GM19193 (cell line): ENCODE results near the gene SOWAHA.

ENCODE experiments used
- POLR2A ChIP-seq: IDR thresholded peaks from 4 replicates; pipeline ENCODE4 v1.6.1; 2011; ENCODE audit not compliant: insufficient read depth, insufficient read length; ENCODE audit errors: extremely low read depth

SOWAHA gene

GRCh38 chr5:132812781-132813598, at the start of gene SOWAHA:
SOWAHA (plus strand) TSS chr5:132813302; CDS start chr5:132813622, 320 bp downstream.
- no peak for TF ChIP-seq POLR2A

DNA sequence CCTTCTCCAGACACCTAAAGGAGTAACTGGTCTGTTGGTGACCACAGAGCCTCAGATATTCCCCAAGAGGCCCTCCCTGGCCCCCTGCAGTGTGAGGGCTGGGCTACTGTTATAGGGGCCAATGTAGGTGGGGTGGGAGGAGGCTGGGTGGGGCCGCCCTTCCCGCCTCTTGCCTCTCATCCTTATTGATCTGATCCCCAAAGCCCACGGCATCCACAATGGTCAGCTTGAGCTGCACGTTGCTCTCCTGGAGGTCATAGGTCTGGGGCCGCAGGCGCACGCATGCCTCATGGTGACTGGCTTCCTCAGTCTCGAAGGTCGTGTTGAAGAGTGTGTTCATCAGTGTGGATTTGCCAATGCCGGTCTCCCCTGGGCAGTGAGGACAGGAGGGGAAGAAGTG, 49.1 kb upstream of the SOWAHA start:
- no peak for TF ChIP-seq POLR2A

DNA sequence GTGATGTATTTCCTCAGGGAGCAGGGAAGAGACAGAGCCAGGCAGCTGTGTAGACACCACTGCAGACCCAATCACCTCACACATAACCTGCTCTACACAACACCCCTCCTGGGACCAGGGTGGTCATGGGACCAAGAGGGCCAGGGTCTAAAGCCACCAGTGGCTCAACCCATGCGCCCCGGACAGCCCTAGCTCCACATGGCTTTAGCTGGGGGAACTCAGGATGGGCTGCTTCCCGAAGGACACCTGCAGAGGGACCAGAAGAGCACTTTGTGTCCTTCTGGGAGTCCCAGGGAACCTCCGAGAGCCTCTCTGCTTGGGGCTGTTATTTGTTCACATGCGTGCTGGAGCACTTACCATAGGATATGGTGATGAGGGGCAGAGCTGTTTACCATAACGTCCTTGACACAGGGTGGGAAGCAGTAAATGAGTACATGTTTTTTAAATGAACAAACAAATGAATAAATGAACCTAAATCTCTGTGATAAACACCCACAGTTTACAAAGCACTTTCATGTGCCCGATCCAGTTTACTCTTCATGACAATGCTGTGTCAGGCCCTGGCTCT, 48.3 kb upstream of the SOWAHA start:
- no peak for TF ChIP-seq POLR2A

DNA sequence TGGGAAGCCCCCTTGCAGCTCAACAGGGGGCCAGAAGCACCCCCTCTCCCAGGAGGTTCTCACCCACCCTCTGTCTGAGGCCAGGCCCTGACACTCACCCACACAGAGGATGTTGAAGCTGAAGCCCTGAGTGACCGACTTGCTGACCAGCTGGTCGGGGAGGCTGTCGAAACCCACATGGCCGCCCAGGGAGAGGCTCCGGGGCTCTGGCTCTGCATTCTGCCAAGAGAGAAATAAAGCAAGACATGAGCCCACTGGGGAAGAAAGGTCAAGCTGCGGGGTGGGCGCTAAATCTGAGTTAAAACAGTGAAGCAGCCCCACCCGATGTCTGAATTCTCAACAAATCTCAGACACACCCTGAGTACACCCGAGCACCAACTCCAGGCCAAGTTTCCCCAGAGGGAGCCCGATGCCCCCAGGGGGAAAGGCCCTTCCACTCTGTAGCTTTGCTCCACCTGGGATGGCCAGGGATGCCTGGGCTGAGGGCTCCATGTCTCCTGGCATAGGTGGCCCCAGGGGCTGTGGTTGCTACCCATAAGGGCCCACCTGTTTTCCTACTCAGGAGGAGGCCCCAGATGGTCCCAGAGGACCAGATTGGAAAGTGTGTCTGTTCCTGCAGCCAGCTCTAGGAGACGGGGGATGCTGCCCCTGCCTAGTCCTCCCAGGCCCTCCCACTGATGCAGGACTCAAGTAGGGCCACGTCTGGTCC, 47.6 kb upstream of the SOWAHA start:
- no peak for TF ChIP-seq POLR2A

- TF ChIP-seq POLR2A: no peak
Measured at GRCh38 chr5:132766020-132766805, 46.9 kb upstream of the SOWAHA start.

DNA sequence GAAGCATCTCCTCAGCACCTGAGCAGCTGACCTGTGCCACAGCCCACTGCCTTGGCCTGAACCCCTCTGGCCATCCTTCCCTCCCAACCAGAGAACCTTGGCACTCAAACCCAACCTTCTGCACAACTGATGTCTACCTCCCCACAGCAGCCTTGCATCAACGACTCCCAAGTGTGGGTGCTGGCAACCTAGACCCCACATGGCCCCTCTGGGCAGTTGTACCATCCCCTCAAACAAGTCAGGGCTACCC, 46.4 kb upstream of the SOWAHA start:
- TF ChIP-seq POLR2A: no peak

GRCh38 chr5:132767150-132767549, 46.0 kb upstream of the SOWAHA start:
- TF ChIP-seq POLR2A: no peak

GRCh38 chr5:132768485-132768868, 44.6 kb upstream of the SOWAHA start:
- TF ChIP-seq POLR2A: no peak

DNA sequence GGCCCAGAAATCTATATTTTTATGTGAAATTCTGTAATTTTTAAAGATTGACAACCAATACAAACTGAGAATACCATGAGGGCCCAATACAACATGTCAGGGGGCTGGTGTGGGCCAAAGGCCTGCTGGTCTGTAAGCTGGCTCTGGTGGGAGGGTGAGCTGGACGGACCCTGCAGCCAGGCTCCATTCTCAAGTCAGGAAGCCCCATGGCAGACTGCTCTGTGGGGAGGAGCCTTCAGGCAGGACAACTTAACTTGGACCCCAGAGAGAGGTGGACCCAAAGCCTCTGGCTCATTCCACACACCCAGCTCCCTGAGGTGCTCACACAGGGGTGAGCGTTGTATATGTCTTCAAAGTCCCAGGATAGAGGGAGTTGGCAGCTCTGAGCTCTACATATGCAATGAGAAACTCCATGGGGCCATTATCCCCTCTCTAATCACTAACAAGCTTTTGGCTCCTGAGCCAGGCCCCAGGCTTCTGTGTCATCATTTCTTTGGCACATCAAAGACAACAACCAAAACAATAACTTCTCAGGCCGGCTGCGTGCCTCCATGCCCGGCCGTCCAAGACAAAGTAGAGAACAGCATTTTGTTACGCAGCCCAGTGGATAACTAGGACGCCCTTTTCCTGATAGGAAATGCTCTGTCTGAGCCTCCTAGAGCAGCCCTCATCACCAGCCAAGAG, 42.5 kb upstream of the SOWAHA start:
- TF ChIP-seq POLR2A: no peak

DNA sequence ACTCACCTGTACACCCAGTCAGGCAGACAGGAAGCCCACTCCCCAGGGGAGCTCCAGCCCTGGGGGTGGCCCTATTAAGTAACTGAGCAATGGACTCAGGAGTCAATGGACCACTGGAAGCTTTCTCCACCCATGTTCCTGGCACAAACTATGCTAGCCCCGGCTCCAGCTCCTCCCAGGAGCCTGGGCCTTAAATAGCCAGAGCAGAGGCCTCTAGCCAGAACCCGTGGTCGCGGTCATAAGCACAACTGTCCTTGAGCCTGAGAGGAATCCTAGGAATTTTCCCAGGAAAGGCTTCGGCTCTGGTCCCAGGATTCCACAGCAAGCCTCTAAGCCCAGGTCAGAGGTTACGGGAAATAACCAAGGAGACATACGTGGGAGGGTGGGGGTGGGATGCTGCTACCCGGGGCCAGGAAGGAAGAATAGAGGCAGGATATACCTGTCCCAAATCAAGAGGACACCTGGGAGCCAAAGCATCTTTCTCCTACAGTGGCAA, 41.6 kb upstream of the SOWAHA start:
- no peak for TF ChIP-seq POLR2A

DNA sequence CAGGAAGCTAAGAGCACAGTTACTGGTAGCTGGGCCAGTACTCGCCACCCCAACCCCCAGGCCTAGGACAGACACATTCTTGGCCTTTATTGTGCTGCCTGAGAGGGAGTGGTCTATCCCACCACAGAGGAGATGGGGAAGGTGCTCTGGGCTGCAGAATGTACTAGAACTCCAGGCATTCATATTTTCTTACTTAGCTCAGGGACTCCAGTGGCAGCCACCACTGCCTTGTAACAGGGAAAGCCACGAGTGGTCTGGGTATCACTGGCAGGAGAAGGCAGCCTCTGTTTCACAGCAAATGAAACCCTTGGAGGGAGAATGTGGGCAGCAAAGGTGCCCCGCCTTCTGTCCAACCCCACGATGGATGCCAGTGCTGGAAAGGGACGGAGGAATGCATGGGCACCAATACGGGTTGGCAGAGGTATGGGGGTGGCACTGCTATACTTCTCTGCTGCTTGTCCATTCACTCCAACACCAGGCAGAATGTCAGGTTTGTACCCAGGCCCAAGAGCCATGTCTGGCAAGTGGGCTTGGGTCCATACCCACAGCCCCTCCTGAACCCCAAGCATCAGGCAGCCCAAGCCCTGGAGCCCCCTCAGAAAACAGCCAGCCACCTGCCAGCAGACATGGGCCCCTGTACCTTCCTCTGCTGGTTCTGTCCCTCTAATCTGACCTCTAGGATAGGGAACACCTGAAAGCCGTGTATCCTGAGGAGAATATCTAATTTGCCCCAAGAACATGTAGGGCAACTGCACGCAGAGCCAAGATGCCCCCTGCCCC, 40.6 kb upstream of the SOWAHA start:
- TF ChIP-seq POLR2A: no peak

- TF ChIP-seq POLR2A: no peak
Measured at GRCh38 chr5:132773114-132773513, 40.0 kb upstream of the SOWAHA start.

DNA sequence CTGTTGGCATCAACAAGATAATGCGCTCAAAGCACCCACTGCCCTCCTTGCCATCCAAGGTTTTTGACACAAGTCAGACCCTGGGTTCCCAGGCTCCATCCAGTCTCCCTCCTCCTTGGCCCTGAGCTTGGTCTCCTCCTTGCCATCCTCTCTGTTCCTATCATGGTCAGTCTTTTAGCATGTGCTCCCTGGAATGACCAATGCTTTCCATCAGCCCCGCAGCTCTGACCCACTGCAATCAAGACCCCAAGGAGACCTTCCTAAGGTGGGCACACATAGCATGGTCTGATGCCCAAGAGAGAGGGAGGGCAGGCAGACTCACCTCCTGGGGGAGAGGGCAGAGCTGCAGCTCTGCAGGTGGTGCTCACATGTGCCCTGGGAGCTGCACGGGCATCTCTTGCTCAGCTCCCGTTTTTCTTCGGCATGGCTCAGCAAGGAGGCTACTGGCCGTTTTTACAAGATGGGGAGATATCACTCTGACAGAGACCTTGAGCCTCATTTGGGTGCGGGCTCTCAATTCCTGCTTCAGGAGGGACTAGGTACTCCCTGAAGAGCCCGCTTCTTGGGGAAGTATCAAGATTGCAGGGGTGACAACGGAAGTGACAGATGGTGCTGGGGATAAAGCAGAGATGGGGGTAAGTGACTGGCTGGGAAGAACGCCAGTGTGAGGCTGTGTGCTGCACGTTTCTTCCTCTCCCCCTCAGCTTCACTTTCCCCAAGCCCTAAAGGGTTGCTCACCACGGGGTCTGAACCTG, 39.3 kb upstream of the SOWAHA start:
- no peak for TF ChIP-seq POLR2A
